ENCODE data around the gene WIZ.

The WIZ gene

DNA sequence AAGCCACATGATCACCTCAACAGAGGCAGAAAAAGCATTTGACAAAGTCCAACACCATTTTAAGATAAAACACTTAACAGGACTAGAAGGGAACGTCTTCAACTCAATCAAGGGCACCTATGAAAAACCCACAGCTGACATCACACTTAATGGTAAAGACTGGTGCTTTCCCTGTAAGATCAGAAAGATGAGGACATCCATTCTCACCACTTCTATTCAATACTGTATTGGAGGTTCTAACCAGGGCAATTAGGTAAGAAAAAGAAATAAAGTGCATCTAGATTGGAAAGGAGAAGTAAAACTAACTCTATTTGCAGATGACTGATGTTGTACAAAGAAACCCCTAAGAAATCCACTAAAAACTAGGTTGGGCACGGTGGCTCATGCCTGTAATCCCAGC is 58.9 kb downstream of the WIZ start:
- no peak overlapping the region for H3K4me3 ChIP-seq (ENCODE audit: low read depth, low read length)
- TF ChIP-seq, protein P1, sequence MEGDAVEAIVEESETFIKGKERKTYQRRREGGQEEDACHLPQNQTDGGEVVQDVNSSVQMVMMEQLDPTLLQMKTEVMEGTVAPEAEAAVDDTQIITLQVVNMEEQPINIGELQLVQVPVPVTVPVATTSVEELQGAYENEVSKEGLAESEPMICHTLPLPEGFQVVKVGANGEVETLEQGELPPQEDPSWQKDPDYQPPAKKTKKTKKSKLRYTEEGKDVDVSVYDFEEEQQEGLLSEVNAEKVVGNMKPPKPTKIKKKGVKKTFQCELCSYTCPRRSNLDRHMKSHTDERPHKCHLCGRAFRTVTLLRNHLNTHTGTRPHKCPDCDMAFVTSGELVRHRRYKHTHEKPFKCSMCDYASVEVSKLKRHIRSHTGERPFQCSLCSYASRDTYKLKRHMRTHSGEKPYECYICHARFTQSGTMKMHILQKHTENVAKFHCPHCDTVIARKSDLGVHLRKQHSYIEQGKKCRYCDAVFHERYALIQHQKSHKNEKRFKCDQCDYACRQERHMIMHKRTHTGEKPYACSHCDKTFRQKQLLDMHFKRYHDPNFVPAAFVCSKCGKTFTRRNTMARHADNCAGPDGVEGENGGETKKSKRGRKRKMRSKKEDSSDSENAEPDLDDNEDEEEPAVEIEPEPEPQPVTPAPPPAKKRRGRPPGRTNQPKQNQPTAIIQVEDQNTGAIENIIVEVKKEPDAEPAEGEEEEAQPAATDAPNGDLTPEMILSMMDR (IDR thresholded peaks at IDR 0.05; ENCODE audit: low read depth, low read length, missing control alignments) = no peak

DNA sequence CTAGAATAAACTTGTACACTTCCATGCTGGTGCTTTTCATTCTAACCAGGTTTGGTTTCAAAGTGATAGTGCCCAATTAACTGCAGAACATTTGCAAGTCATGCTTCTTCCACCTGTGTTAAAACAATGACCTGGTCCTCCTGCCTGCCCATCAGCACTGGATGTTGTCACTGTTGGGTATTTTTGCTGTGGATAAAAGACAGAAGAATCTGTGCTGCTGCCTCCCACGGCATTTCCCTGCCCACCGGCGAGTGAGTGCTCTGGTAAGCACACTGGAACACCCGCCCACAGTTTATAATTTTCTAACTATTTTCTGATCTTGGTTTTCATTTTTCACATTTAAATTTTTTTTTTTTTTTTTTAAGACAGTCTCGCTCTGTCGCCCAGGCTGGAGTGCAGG is 67.9 kb downstream of the WIZ start:
- Histone ChIP-seq H3K4me3 (ENCODE audit: low read depth, low read length) (no peak overlapping the region), H3K27me3 (replicated peaks) (no peaks in the 10 kb centered on the region), H3K36me3 (replicated peaks) (peaks cover 10% of the 10 kb centered on the region), H3K27ac (no peak overlapping the region)
- no peak for DNase-seq
- TF ChIP-seq, protein P1 (IDR thresholded peaks at IDR 0.05; ENCODE audit: low read depth, low read length, missing control alignments) = no peak
- in situ Hi-C loops (cut with HindIII; ENCODE audit: low pct_ligation_motif_present, low sequenced_read_pairs) = no loop called here

More for the DNA sequence above, 58.9 kb downstream of the WIZ start:
- DNase-seq = no peak
- in situ Hi-C loops (cut with HindIII; ENCODE audit: low pct_ligation_motif_present, low sequenced_read_pairs) = no loop called here
- H3K27ac ChIP-seq = no peak overlapping the region
- no peaks in the 10 kb centered on the region for H3K27me3 ChIP-seq (replicated peaks)
- H3K36me3 ChIP-seq (replicated peaks) = peaks cover 34% of the 10 kb centered on the region

DNA sequence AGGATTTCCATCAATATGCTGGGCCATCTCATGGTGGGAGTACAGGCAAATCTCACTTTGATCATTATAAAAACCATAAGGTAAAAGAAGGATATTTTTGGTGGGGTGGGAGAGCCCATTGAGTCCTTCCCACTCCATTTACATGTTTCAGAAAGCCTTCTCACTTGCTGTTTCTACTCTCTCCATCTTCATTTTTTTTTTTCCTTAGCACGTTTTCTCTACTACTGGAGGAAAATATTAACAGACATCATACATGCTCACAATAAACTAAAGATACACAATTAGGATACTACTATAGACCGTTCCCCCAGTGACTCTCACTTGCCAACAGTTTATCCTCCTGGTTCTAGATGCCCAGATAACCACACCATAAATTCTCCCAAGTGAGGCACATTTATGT is 68.3 kb downstream of the WIZ start:
- peaks cover 6% of the 10 kb centered on the region for H3K36me3 ChIP-seq (replicated peaks)
- DNase-seq = no peak
- TF ChIP-seq, protein P1 (IDR thresholded peaks at IDR 0.05; ENCODE audit: low read depth, low read length, missing control alignments) = no peak
- in situ Hi-C loops (cut with HindIII; ENCODE audit: low pct_ligation_motif_present, low sequenced_read_pairs) = no loop called here
- H3K27me3 ChIP-seq (replicated peaks) = no peaks in the 10 kb centered on the region
- no peak overlapping the region for H3K27ac ChIP-seq
- no peak overlapping the region for H3K4me3 ChIP-seq (ENCODE audit: low read depth, low read length)

DNA sequence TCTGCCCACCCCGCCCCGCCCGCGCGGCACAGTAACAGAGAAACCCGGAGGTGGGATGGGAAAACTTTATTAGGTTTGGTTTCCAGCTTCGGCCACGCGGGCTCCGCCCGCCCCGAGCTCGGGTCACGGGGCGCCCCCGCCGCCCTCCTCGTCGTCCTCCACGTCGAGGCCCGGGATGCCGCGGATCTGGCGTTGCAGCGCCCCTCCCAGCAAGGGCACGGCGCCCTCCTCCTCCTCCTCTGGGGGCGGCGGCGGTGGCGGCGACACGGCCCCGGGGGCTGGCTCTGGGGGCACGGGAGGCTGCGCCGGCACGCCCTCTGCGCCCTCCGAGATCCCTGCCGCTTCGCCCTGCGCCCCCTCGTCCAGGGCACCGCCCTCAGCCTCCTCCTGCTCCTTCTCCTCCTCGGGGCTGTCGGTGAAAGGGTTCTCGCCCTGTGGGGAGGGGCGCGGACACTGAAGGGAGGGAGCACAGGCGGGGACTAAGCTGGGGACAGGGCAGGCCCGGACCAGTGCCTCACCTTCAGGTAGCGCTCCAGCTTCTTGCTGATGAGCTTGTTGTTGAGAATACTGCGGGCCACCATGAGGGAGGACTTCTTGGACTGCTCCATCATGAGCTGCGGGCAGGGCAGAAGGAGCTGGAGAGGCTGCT is 69.6 kb downstream of the WIZ start:
- TF ChIP-seq, protein P1 (IDR thresholded peaks at IDR 0.05; ENCODE audit: low read depth, low read length, missing control alignments) = no peak
- no peaks in the 10 kb centered on the region for H3K27me3 ChIP-seq (replicated peaks)
- H3K27ac ChIP-seq = peak overlapping the region; percentile 76
- peaks cover 6% of the 10 kb centered on the region for H3K36me3 ChIP-seq (replicated peaks)
- in situ Hi-C loops (cut with HindIII; ENCODE audit: low pct_ligation_motif_present, low sequenced_read_pairs) = no loop called here
- H3K4me3 ChIP-seq (ENCODE audit: low read depth, low read length) = peak overlapping the region; percentile 69
- DNase-seq = peak; percentile 12

DNA sequence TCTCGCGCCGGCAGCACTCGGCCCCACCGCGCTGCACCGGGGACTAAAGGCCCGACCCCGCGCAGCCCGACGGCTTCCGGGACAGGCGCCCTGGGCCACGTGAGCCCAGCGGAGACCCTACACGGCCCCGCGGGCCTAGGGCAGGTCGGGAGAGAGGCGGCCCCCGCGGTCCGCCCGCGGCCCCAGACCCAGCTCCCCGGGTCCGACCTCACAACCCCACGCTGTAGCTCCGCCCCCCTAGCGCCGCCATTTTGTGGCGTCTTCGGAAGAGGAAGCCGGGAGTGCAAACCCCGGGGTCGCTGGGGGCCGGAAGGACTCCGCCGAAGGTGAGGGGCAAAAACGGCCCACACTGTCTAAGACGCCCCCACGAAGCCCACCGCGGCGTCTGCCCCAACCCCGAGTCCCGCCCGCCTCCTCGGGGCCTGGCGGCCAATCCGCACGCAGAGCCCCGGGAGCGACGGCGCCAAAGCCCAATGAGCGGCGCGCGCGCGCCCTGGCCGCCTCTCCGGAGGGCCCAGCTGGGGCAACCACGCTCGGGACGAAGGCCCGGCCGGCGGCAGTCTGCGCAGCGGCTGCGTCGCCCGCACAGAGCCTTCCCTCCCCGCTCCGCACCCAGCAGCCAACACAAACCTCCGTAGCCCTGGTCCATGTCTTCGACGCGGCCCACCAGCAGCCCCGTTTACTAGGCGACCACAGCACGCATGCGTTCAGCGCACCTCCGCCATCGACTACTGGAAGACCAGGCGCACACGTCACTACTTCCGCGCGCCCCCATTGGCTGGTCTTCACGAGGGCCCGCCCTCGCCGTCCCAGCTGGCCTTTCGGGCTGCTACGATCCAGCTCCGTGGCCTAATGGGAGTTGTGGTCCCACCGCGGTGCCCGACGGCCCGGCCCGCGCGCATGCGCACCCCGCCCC is 70.4 kb downstream of the WIZ start, which contains the start of gene AKAP8:
Gene AKAP8, minus strand, starts transcription at position 705 of the 916 bp plus-strand sequence. Its CDS starts 56 bp downstream, at position 649.
- no peaks in the 10 kb centered on the region for H3K27me3 ChIP-seq (replicated peaks)
- in situ Hi-C loops (cut with HindIII; ENCODE audit: low pct_ligation_motif_present, low sequenced_read_pairs) = no loop called here
- H3K27ac ChIP-seq = peak within 1 kb of the TSS; percentile 91
- H3K36me3 ChIP-seq (replicated peaks) = peaks cover 6% of the 10 kb centered on the region
- DNase-seq = peak; percentile 98
- peak within 1 kb of the TSS; percentile 96 for H3K4me3 ChIP-seq (ENCODE audit: low read depth, low read length)
- TF ChIP-seq, protein P1 (IDR thresholded peaks at IDR 0.05; ENCODE audit: low read depth, low read length, missing control alignments) = no peak

Data from brain microvascular endothelial cell (primary cell).